MV-4-11 (cell line): ENCODE results near the gene C1orf210.

Experiments
- DNase-seq: peaks from one replicate; lab custom pipeline; 2025; lab: John Stamatoyannopoulos, UW

The C1orf210 gene

GRCh38 chr1:43294761-43295160 is 9.4 kb upstream of the C1orf210 start:
- DNase-seq, result no peak

- no peak for DNase-seq
Measured at GRCh38 chr1:43293896-43294760, 8.7 kb upstream of the C1orf210 start.

GRCh38 chr1:43293176-43293575 is 7.8 kb upstream of the C1orf210 start:
- no peak for DNase-seq

- DNase-seq, result no peak
Measured at GRCh38 chr1:43292679-43293078, 7.3 kb upstream of the C1orf210 start.

GRCh38 chr1:43292216-43292615 is 6.8 kb upstream of the C1orf210 start:
- no peak for DNase-seq

GRCh38 chr1:43288785-43289706 is 3.7 kb upstream of the C1orf210 start:
- DNase-seq, result no peak

- DNase-seq, result no peak
Measured at GRCh38 chr1:43288058-43288784, 2.8 kb upstream of the C1orf210 start.

- DNase-seq, result no peak
Measured at GRCh38 chr1:43286533-43286932, 1.2 kb upstream of the C1orf210 start.

- no peak for DNase-seq
Measured at GRCh38 chr1:43286115-43286514, 734 bp upstream of the C1orf210 start.

GRCh38 chr1:43284546-43285110 is 753 bp downstream of the C1orf210 start:
- DNase-seq, result no peak

GRCh38 chr1:43284065-43284464 is 1.3 kb downstream of the C1orf210 start:
- DNase-seq, result no peak

- DNase-seq, result no peak
Measured at GRCh38 chr1:43282220-43283195, 2.9 kb downstream of the C1orf210 start.

- DNase-seq, result no peak
Measured at GRCh38 chr1:43280692-43281091, 4.7 kb downstream of the C1orf210 start.

GRCh38 chr1:43279666-43280065 is 5.7 kb downstream of the C1orf210 start:
- no peak for DNase-seq

- DNase-seq, result no peak
Measured at GRCh38 chr1:43279161-43279560, 6.2 kb downstream of the C1orf210 start.

GRCh38 chr1:43277116-43277876 is 8.1 kb downstream of the C1orf210 start:
- DNase-seq, result no peak

- DNase-seq, result no peak
Measured at GRCh38 chr1:43276673-43277072, 8.7 kb downstream of the C1orf210 start.

GRCh38 chr1:43275826-43276620 is 9.4 kb downstream of the C1orf210 start:
- no peak for DNase-seq

GRCh38 chr1:43274804-43275180 is 10.6 kb downstream of the C1orf210 start:
- DNase-seq, result no peak
